22Rv1 (cell line): ENCODE measurements around the gene KCNIP1.

Source experiments
- H3K27ac ChIP-seq: fragments of 450-650 bp; 2 replicates; pipeline ENCODE4 v1.5.1; 2017
- CTCF ChIP-seq: fragments of 450-650 bp; IDR thresholded peaks from 2 replicates; pipeline ENCODE4 v1.5.1; 2017; ENCODE audit warnings: mild to moderate bottlenecking
- ZFX ChIP-seq: fragments of 450-650 bp; IDR thresholded peaks from 2 replicates; pipeline ENCODE4 v1.6.1; 2017; ENCODE audit warnings: antibody characterized with exemption, borderline replicate concordance

KCNIP1 gene

GRCh38 chr5:170585273-170585948, 81.6 kb downstream of the KCNIP1 start:
- no peak overlapping the region for H3K27ac ChIP-seq
- TF ChIP-seq ZFX (no peak), CTCF (no peak)

GRCh38 chr5:170587808-170588207, 84.0 kb downstream of the KCNIP1 start:
- H3K27ac ChIP-seq, result no peak overlapping the region
- TF ChIP-seq CTCF, result no peak
- no peak for TF ChIP-seq ZFX

- TF ChIP-seq CTCF (no peak), ZFX (no peak)
- H3K27ac ChIP-seq, result no peak overlapping the region
These were observed 85.8 kb downstream of the KCNIP1 start for GRCh38 chr5:170589643-170590042.

- H3K27ac ChIP-seq, result no peak overlapping the region
- TF ChIP-seq ZFX (no peak), CTCF (no peak)
These were observed 86.7 kb downstream of the KCNIP1 start for GRCh38 chr5:170590566-170590965.

- H3K27ac ChIP-seq, result no peak overlapping the region
- no peak for TF ChIP-seq ZFX
- no peak for TF ChIP-seq CTCF
These were observed 87.2 kb downstream of the KCNIP1 start for GRCh38 chr5:170591054-170591453.

- H3K27ac ChIP-seq, result no peak overlapping the region
- TF ChIP-seq ZFX (no peak), CTCF (no peak)
These were observed 92.7 kb downstream of the KCNIP1 start for GRCh38 chr5:170596482-170597044.

- no peak for TF ChIP-seq CTCF
- no peak for TF ChIP-seq ZFX
- no peak overlapping the region for H3K27ac ChIP-seq
These were observed 93.4 kb downstream of the KCNIP1 start for GRCh38 chr5:170597109-170597751.
